Epithelial cell of esophagus (primary cell): ENCODE data around the gene DNAJB6.

Experiments used
- DNase-seq: peaks from one replicate; pipeline ENCODE4 v3.0.0; 2010; ENCODE audit warnings: low read depth
- H3K4me3 ChIP-seq: 2 replicates; pipeline ENCODE4 v1.5.1; 2011; ENCODE audit warnings: mild to moderate bottlenecking, low read length, control low read depth
- CTCF ChIP-seq: IDR thresholded peaks from 2 replicates; pipeline ENCODE4 v1.5.1; 2011; ENCODE audit warnings: low read depth, mild to moderate bottlenecking, low read length, control low read depth, inconsistent platforms; ENCODE audit not compliant: insufficient read depth; ENCODE audit errors: missing control alignments

Gene DNAJB6

GRCh38 chr7:157423886-157424565 lies 87.2 kb downstream of the DNAJB6 start:
- TF ChIP-seq CTCF = no peak
- no peak overlapping the region for H3K4me3 ChIP-seq
- DNase-seq = no peak

- no peak for TF ChIP-seq CTCF
- H3K4me3 ChIP-seq = no peak overlapping the region
- no peak for DNase-seq
These were observed 88.4 kb downstream of the DNAJB6 start for GRCh38 chr7:157425137-157425731.

- H3K4me3 ChIP-seq = no peak overlapping the region
- TF ChIP-seq CTCF = no peak
- DNase-seq = no peak
These were observed 89.0 kb downstream of the DNAJB6 start for GRCh38 chr7:157425761-157426160.

GRCh38 chr7:157426463-157427301 lies 89.9 kb downstream of the DNAJB6 start:
- H3K4me3 ChIP-seq = no peak overlapping the region
- no peak for TF ChIP-seq CTCF
- DNase-seq = no peak

GRCh38 chr7:157427811-157428553 lies 91.2 kb downstream of the DNAJB6 start:
- TF ChIP-seq CTCF = no peak
- DNase-seq = no peak
- no peak overlapping the region for H3K4me3 ChIP-seq

GRCh38 chr7:157428554-157428945 lies 91.7 kb downstream of the DNAJB6 start:
- no peak overlapping the region for H3K4me3 ChIP-seq
- DNase-seq = no peak
- TF ChIP-seq CTCF = no peak
